Astrocyte of the spinal cord (primary cell): ENCODE results near the gene CASQ2.

ENCODE experiments used
- DNase-seq: peaks from one replicate; pipeline ENCODE4 v3.0.0; 2011; ENCODE audit warnings: low read depth, low spot score
- H3K4me3 ChIP-seq: 2 replicates; pipeline ENCODE4 v1.5.1; 2011; ENCODE audit warnings: low read depth, mild to moderate bottlenecking, low read length, moderate library complexity
- CTCF ChIP-seq: IDR thresholded peaks from 2 replicates; pipeline ENCODE4 v1.5.1; 2012; ENCODE audit warnings: low read depth, mild to moderate bottlenecking, low read length, inconsistent platforms
- in situ Hi-C: cut with HindIII; loops from 2 replicates; pipeline ENCODE4 v1.10.0; 2017; ENCODE audit warnings: low sequenced_read_pairs

The CASQ2 gene

GRCh38 chr1:115679141-115679611 is 89.3 kb downstream of the CASQ2 start:
- peak; percentile 80 for DNase-seq
- in situ Hi-C loops = no loop called here
- TF ChIP-seq CTCF = no peak
- H3K4me3 ChIP-seq = no peak overlapping the region

GRCh38 chr1:115678141-115678540 is 90.4 kb downstream of the CASQ2 start:
- no peak overlapping the region for H3K4me3 ChIP-seq
- no peak for TF ChIP-seq CTCF
- in situ Hi-C loops = no loop called here
- no peak for DNase-seq

- DNase-seq = no peak
- in situ Hi-C loops = no loop called here
- TF ChIP-seq CTCF = peak; percentile 32
- H3K4me3 ChIP-seq = no peak overlapping the region
These were observed 90.9 kb downstream of the CASQ2 start for GRCh38 chr1:115677565-115677964.

GRCh38 chr1:115677182-115677555 is 91.3 kb downstream of the CASQ2 start:
- in situ Hi-C loops = no loop called here
- DNase-seq = peak; percentile 81
- TF ChIP-seq CTCF = no peak
- H3K4me3 ChIP-seq = no peak overlapping the region

- no peak for DNase-seq
- no peak overlapping the region for H3K4me3 ChIP-seq
- in situ Hi-C loops = no loop called here
- no peak for TF ChIP-seq CTCF
These were observed 91.9 kb downstream of the CASQ2 start for GRCh38 chr1:115676498-115677181.

- no peak for TF ChIP-seq CTCF
- in situ Hi-C loops = no loop called here
- DNase-seq = no peak
- no peak overlapping the region for H3K4me3 ChIP-seq
These were observed 96.1 kb downstream of the CASQ2 start for GRCh38 chr1:115672224-115673009.
